ENCODE measurements around the gene ADIRF. TPM values are rescaled to one million over a fixed set of nuclear protein-coding genes. Genes with fewer than 3 reads are reported as not detected.

ADIRF gene
- total RNA-seq, 1 donor: 11.9 TPM

- no peaks in the 10 kb centered on the region for H3K27me3 ChIP-seq (ENCODE audit: insufficient read depth, low read length)
- no peaks in the 10 kb centered on the region for H3K9me3 ChIP-seq (ENCODE audit: low read depth, low read length)
- no peak overlapping the region for H3K4me3 ChIP-seq (ENCODE audit: insufficient read depth, low read length)
- peaks cover 20% of the 10 kb centered on the region for H3K4me1 ChIP-seq (ENCODE audit: insufficient read depth, low read length)
- DNase-seq (ENCODE audit: insufficient read length, low spot score, missing footprints): peak; percentile 56
- no peak overlapping the region for H3K4me2 ChIP-seq (ENCODE audit: insufficient read depth, low read length)
- H4K20me1 ChIP-seq (ENCODE audit: insufficient read depth, low read length): no peaks in the 10 kb centered on the region
- H3K36me3 ChIP-seq (ENCODE audit: insufficient read depth, low read length): no peaks in the 10 kb centered on the region
- H3K79me2 ChIP-seq (ENCODE audit: insufficient read depth, low read length): no peaks in the 10 kb centered on the region
- H3K27ac ChIP-seq (ENCODE audit: low read depth, low read length): no peak overlapping the region
- no peak overlapping the region for H2AFZ ChIP-seq (ENCODE audit: low read length)
- no peak for TF ChIP-seq CTCF (IDR thresholded peaks at IDR 0.05; ENCODE audit: extremely low read depth, low read depth, low read length)
Observed at GRCh38 chr10:86955501-86956194, 12.6 kb upstream of the ADIRF start.

DNA sequence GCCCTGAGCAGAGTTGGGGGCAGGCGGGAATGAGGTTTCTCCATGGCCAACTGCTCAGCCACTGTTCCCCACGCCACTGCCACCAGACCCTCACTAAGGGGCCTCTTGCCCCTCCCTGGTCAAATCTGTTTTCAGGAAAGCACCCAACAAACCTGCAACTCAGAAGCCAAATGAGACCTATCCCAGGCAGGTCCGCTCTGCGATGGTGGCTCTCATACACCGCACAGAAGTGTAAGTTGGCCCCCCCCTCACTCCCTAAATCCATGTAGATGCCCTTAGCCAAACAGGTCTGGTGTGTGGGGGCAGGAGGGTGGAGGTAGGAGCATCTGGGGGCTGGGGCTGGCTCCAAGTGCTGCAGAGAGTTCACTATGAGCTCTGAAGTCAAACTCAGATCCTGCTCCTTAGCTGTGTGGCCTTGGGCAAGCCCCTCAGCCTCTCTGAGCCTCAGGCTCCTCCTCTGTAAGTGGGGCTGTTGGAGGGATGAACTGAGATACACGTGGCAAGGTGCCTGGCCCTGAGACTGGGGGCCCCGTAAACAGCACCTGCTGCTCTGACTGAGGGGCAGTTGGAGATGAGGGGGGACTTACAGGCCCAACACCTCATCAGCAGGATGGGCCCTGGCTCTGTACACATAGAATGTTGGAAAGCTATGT lies 12.0 kb upstream of the ADIRF start:
- H3K4me3 ChIP-seq (ENCODE audit: insufficient read depth, low read length): no peak overlapping the region
- no peak for TF ChIP-seq CTCF (IDR thresholded peaks at IDR 0.05; ENCODE audit: extremely low read depth, low read depth, low read length)
- no peaks in the 10 kb centered on the region for H3K36me3 ChIP-seq (ENCODE audit: insufficient read depth, low read length)
- no peak overlapping the region for H3K4me2 ChIP-seq (ENCODE audit: insufficient read depth, low read length)
- no peaks in the 10 kb centered on the region for H4K20me1 ChIP-seq (ENCODE audit: insufficient read depth, low read length)
- no peaks in the 10 kb centered on the region for H3K27me3 ChIP-seq (ENCODE audit: insufficient read depth, low read length)
- no peak overlapping the region for H3K27ac ChIP-seq (ENCODE audit: low read depth, low read length)
- no peaks in the 10 kb centered on the region for H3K9me3 ChIP-seq (ENCODE audit: low read depth, low read length)
- no peak overlapping the region for H2AFZ ChIP-seq (ENCODE audit: low read length)
- peak; percentile 59 for DNase-seq (ENCODE audit: insufficient read length, low spot score, missing footprints)
- no peaks in the 10 kb centered on the region for H3K79me2 ChIP-seq (ENCODE audit: insufficient read depth, low read length)
- H3K4me1 ChIP-seq (ENCODE audit: insufficient read depth, low read length): peaks cover 20% of the 10 kb centered on the region

- no peaks in the 10 kb centered on the region for H3K27me3 ChIP-seq (ENCODE audit: insufficient read depth, low read length)
- peaks cover 20% of the 10 kb centered on the region for H3K4me1 ChIP-seq (ENCODE audit: insufficient read depth, low read length)
- no peaks in the 10 kb centered on the region for H4K20me1 ChIP-seq (ENCODE audit: insufficient read depth, low read length)
- H3K36me3 ChIP-seq (ENCODE audit: insufficient read depth, low read length): no peaks in the 10 kb centered on the region
- H3K9me3 ChIP-seq (ENCODE audit: low read depth, low read length): no peaks in the 10 kb centered on the region
- no peak overlapping the region for H2AFZ ChIP-seq (ENCODE audit: low read length)
- TF ChIP-seq CTCF (IDR thresholded peaks at IDR 0.05; ENCODE audit: extremely low read depth, low read depth, low read length): no peak
- no peak overlapping the region for H3K4me2 ChIP-seq (ENCODE audit: insufficient read depth, low read length)
- H3K27ac ChIP-seq (ENCODE audit: low read depth, low read length): no peak overlapping the region
- H3K4me3 ChIP-seq (ENCODE audit: insufficient read depth, low read length): no peak overlapping the region
- peak; percentile 79 for DNase-seq (ENCODE audit: insufficient read length, low spot score, missing footprints)
- no peaks in the 10 kb centered on the region for H3K79me2 ChIP-seq (ENCODE audit: insufficient read depth, low read length)
Observed at GRCh38 chr10:86956848-86957448, 11.3 kb upstream of the ADIRF start.

DNA sequence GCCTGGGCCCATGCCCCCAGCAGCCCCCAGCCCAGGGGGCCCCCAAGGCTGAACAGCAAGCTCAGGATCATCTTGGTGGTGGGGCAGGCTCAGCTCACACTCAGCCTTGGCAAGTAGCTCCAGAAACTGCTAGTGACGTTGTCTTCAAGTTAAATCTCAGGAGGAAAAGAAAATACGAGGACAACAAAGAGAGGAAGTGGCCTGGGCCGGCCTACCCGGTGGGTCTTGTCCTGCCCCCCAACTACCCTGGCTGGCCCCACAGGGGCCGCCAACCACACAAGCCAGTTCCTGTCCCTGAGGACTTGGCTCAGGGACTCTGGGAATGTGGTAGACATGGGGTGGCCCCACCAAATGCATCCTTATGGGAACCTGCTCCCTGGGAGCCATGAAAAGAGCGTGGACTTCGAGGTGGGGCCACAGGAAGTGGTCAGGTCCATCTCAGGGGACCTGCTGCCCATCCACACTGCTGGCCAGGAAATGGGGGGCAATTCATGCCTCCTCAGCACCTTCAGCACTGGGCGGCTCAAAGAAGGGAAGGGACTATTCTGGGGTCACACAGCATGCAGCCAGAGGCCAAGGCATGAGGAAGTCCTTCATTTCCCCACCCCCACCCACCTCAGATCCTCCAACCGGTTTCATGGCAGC lies 10.7 kb upstream of the ADIRF start, which contains the start of gene MMRN2:
Gene MMRN2, minus strand, starts transcription at position 145 of the 645 bp plus-strand sequence. Its CDS starts 74 bp downstream, at position 71.
- no peak for TF ChIP-seq CTCF (IDR thresholded peaks at IDR 0.05; ENCODE audit: extremely low read depth, low read depth, low read length)
- Histone ChIP-seq H3K27me3 (ENCODE audit: insufficient read depth, low read length) (no peaks in the 10 kb centered on the region), H2AFZ (ENCODE audit: low read length) (peak within 1 kb of the TSS; percentile 68), H3K27ac (ENCODE audit: low read depth, low read length) (no peak within 1 kb of the TSS), H3K4me3 (ENCODE audit: insufficient read depth, low read length) (no peak within 1 kb of the TSS), H3K9me3 (ENCODE audit: low read depth, low read length) (no peaks in the 10 kb centered on the region), H4K20me1 (ENCODE audit: insufficient read depth, low read length) (no peaks in the 10 kb centered on the region), H3K4me1 (ENCODE audit: insufficient read depth, low read length) (peaks cover 20% of the 10 kb centered on the region), H3K4me2 (ENCODE audit: insufficient read depth, low read length) (peak within 1 kb of the TSS; percentile 5), H3K36me3 (ENCODE audit: insufficient read depth, low read length) (no peaks in the 10 kb centered on the region), H3K79me2 (ENCODE audit: insufficient read depth, low read length) (no peaks in the 10 kb centered on the region)
- DNase-seq (ENCODE audit: insufficient read length, low spot score, missing footprints): peak; percentile 83

All from osteoblast (primary cell).